CD4-positive, alpha-beta T cell treated with Interleukin-6 for 4 hours (primary cell): ENCODE data around the gene HACD2.
A peak's percentile ranks its signal among the peaks of the same experiment; 100 is the strongest.
"Not testable (repeated sequence)": the region's sequence is repeated elsewhere in the genome, so short reads cannot be mapped to it uniquely, and the experiment has no call there.

Experiments
- DNase-seq: peaks from one replicate; pipeline ENCODE4 v3.0.0-alpha.2; 2020; ENCODE audit warnings: mixed read lengths

HACD2 gene

DNA sequence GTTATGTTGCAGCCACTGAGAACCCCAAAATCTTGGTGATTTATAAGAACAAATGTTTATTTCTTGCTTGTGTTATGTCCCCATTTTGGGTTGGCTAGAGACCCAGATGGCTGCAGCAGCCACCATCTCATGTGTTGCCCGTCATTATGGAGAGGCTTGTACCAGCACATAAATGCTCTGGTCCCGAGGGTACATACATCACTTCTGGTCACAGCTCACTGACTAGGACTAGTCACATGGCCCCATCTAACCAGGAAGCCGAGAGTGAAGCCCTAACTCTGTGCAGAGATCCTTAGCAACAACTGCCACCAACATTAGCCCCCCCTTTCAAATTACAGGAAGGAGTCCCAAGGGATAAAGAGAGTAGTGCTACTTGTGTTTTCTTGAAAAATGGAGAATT, 25.5 kb upstream of the HACD2 start:
- DNase-seq, result no peak

- DNase-seq, result no peak
Measured at GRCh38 chr3:123609063-123609462, 24.2 kb upstream of the HACD2 start.

GRCh38 chr3:123608263-123608937, 23.5 kb upstream of the HACD2 start:
- no peak for DNase-seq

DNA sequence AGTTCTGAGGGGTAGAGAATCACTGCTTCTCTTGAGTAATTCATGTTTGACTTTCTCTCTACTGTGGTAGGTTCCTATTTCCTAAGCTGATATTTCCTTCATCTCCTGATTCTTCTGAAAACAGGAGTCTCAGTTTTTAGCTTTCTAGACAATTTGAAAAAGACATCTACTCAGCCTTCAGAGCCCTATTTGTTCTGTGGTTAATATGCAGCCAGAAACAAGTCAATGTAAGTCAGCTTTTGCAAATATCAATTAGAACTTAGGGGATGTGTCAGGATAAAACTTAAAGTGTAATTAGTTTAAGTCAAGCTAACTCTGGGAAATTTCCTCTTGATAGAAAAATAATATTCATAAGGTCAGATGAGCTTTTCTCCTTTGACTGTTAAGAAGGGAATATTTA, 21.7 kb upstream of the HACD2 start:
- DNase-seq, result no peak

DNA sequence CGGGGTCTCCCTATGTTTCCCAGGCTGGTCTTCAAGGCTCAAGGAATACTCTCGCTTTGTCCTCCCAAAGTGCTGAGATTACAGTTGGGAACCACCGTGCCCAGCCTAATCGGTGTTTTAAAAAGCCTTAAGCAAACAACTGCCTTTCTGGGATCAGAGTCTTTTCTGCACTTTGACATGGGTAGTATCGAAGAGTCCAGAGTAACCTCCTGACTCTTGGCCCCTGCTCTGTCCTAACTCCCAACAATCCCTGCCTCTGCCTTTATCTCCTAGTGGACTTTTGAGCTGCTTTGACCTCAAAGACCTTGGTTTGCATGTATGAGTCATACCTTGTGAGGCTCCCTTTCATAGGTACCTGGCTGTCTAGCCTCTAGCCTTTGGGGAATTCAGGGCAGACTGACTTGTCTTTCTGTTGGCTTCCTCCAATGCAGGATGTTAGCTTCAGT, 21.0 kb upstream of the HACD2 start:
- DNase-seq, result no peak

DNA sequence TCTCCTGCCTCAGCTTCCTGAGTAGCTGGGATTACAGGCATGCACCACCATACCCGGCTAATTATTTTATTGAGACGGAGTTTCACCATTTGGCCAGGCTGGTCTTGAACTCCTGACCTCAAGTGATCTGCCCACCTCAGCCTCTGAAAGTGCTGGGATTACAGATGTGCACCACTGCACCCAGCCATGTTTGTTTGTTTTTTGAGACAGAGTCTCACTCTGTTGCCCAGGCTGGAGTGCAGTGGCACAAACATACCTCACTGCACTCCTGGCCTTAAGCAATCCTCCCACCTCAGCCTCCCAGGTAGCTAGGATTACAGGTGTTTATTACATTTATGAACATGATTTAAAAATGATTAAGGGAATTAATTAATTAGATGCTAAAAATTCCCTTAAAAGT, 18.3 kb upstream of the HACD2 start:
- DNase-seq, result not testable (repeated sequence)

DNA sequence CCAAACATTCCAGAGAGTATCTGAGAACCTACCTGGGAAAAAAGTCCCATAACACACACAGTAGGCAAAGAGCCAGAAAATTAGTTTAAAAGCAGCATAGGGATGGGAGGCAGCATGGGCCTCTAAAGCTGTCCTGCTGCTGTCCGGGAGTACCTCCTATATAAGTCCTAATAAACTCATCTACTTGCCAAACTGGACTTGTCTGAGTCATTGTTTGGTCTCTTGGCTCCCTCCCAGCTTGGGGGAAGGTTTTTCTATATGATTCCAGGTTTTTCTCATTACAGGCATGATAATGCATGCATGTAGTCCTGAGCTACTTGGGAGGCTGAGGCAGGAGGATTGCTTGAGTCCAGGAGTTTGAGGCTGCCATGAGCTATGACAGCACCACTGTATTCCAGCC, 17.5 kb upstream of the HACD2 start:
- no peak for DNase-seq

- DNase-seq, result not testable (repeated sequence)
Measured at GRCh38 chr3:123600863-123601262, 16.0 kb upstream of the HACD2 start.

GRCh38 chr3:123597561-123597960, 12.7 kb upstream of the HACD2 start:
- no peak for DNase-seq

- DNase-seq, result no peak
Measured at GRCh38 chr3:123595396-123596180, 10.7 kb upstream of the HACD2 start.

DNA sequence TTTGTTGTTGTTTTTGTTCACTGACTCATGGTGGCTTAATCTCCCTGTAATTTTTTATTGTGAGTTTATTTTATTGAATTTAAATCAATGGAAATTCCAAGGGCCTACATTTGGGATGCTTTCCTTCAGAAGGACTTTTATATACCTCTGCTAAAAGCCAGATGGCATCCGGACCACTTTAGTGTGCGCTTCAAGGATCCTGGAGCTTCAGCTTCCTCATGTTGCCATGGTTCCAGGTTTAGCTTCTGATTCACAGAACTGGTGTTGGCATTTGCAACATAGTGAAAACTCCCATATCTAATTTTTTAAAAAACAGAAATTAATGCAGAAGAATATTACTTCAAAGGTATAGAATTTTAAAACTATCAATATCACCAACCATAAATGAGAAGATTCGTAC, 8.5 kb upstream of the HACD2 start:
- no peak for DNase-seq

DNA sequence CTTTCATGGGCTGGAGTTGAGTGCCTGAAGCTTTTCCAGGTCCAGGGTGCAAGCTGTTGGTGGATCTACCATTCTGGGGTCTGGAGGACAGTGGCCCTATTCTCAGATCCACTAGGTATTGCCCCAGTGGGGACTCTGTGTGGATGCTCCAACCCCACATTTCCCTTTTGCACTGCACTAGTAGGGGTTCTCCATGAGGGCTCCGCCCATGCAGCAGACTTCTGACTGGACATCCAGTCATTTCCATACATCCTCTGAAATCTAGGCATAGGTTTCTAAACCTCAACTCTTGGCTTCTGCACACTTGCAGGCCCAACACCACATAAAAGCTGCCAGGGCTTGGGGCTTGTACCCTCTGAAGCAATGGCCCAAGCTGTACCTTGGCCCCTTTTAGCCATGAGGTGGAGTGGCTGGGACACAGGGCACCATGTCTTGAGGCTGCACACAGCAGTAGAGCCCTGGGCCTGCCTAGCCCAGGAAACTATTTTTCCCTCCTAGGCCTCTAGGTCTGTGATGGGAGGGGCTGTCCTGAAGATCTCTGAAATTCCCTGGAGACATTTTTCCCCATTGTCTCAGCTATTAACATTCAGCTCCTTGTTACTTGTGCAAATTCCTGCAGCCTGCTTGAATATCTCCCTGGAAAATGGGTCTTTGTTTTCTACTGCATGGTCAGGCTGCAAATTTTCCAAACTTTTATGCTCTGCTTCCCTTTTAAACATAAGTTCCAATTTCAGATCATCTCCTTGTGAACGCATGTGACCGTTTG, 6.0 kb upstream of the HACD2 start:
- no peak for DNase-seq

- DNase-seq, result no peak
Measured at GRCh38 chr3:123587401-123587800, 2.5 kb upstream of the HACD2 start.

GRCh38 chr3:123586968-123587367, 2.1 kb upstream of the HACD2 start:
- no peak for DNase-seq

DNA sequence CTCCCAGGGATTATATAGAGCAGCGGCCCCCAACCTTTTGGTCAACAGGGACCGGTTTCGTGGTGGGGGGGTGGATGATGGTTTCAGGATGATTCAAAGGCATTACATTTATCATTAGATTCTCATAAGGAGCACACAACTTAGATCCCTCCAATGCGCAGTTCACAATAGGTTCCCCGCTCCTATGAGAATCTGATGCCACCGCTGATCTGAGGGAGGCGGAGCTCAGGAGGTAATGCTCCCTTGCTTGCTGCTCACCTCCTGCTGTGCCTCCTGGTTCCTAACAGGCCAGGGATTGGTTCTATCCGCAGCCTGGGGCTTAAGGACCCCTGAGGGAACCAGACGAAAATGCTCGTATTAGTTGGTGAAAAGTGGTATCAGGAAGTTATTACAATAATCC, 1.3 kb upstream of the HACD2 start:
- peak; percentile 34 for DNase-seq

DNA sequence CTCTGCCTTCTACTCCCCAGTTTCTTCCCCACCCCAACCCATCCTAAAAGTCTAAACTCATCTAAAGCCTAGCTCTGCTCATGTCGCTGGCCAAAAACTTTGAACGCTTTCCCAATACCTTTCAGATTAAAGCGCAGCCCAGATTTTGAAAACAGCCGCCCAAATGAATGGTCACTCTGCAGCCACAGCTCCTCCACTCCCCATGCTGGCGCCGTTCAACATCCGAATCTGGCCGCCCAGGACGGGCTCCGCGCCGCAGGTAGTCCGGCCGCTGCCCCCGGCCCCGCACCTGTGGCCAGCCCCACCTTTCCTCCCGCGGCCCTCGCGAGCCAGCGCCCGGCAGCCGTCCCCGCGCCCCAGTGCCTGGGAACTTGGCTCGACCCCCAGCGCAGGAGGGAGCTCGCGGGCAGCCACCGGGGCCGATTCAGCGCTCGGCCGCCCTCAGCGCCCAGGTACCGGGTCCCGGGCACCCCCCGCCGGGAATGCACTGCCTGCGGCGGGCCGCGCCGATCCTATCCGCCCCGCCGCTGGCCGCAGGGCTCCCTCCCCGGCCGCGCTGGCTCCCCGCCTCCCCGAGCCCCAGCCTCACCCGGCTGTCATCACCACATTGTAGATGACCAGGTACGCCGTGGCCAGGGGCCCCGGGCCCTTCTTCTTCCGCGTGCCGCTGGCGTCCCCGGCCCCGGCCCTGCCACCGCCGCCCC, 417 bp downstream of the HACD2 start:
- DNase-seq, result no peak

GRCh38 chr3:123583561-123583960, 1.3 kb downstream of the HACD2 start:
- no peak for DNase-seq

DNA sequence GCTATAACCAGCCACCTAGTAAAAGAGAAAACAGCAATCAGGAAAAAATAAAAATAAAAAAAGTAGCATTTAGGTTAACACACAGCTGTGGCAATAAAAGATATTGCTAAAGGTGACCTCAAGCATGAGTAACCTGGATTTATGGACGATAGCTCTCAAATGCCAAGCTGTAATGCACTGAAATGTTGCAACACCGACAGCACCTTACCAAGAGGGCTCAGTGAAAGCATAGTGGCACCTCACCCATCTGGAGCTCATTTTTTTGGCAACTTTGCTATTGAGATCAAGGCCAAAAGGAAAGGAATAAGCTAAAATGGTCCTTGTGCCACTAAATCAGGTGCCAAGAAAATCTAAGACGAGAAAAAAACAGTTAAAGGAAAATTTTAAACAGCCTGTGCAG, 2.5 kb downstream of the HACD2 start:
- DNase-seq, result no peak

DNA sequence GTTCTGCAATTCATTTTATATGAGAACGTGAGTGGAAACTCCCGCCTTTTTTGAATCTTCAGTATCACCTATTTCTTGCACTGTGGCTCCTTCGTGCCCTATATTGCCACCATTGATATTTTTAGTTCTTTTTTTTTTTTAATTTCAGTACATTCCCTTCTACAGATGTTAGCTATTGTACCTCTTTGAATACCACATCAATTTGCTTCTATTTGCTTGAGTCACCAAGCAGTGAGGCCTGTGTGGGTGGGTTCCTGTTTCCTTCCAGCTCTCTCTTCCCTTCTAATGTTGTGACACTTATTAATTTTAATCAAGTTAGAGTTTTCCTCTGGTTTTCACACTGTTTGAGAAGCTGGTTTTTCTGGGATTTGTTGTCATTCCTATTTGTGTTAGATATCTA, 8.7 kb downstream of the HACD2 start:
- no peak for DNase-seq

DNA sequence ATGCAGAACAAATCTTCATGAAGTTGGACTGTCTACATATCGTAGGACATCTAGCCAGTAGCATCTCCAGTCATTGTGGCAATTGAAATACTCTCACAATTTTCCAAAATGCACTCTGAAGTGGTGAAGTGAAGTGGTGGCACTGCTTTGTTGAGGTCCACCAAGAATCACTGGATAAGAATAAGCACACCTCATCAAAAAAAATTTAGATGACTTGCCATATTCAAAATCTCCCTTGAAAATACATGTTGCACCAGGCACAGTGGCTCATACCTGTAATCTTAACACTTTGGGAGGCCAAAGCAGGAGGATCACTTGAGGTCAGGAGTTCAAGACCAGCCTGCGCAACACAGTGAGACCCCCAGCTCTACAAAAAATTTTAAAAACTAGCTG, 12.9 kb downstream of the HACD2 start:
- no peak for DNase-seq

- no peak for DNase-seq
Measured at GRCh38 chr3:123571264-123571972, 13.4 kb downstream of the HACD2 start.

DNA sequence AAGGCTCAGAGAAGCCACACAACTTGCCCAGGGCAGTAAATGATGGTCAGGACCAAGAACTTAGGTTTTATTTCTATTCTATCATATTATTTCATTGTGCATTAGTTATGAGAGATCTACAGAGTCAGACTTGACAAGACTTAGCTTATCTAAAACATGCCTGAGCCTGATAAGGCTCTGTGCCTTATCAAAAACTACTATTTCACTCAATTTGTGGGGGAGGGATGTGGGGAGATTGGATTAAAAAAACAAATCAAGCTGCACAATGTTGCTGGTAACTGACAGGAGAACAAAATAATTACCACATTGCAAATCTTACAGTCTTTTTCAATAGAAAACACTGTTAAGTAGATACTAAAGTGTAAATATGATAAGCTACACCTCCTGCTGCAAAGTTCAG, 16.0 kb downstream of the HACD2 start:
- DNase-seq, result no peak

- no peak for DNase-seq
Measured at GRCh38 chr3:123568034-123568433, 16.8 kb downstream of the HACD2 start.
